ENCODE measurements around the gene PTPRB. TPM values are rescaled to one million over a fixed set of nuclear protein-coding genes. Genes with fewer than 3 reads are reported as not detected.

Gene PTPRB
- total RNA-seq, 6 experiments from 2014 or later, result 12.7 to 35.9 (median 16.9) TPM

- WGBS (ENCODE audit: insufficient coverage, low coverage, low lambda C conversion rate, missing lambda C conversion rate), result 44% methylated on average over 3 of the region's 3 CpGs
- peak in 1 of 4 donors; percentile 39 for ATAC-seq
- intact Hi-C loops (cut with DNase I), result no loop called here
Observed at GRCh38 chr12:70670948-70671347, 33.7 kb upstream of the PTPRB start.

DNA sequence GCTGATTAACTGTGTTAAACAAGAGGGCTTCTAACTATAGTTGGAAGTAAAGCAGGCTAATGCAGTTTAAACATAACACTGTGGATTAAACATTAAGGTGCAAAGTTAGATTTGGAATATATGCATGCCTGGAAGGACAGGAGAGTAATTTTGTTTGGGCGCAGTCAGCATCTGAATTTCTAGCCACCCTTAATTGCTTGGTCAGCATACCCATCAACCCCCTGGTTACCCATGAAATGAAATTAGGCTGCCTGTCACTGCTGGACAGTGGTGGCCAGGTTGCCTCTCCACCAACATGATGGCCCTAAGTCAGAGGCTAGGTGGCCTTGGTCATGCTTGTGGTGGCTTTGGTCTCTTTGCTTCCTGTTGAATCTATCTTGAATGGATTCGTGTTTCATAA is 30.0 kb upstream of the PTPRB start:
- TF ChIP-seq CTCF (IDR thresholded peaks at IDR 0.05) (no peak), POLR2A (IDR thresholded peaks at IDR 0.05) (no peak)
- ATAC-seq (no peak), DNase-seq (no peak)
- Histone ChIP-seq H3K4me1 (no peaks in the 10 kb centered on the region), H3K27ac (no peak overlapping the region), H3K4me3 (no peak overlapping the region), H3K36me3 (no peaks in the 10 kb centered on the region), H3K27me3 (no peaks in the 10 kb centered on the region), H3K9me3 (no peaks in the 10 kb centered on the region)
- 35% methylated on average over 2 of the region's 2 CpGs for WGBS (ENCODE audit: insufficient coverage, low coverage, low lambda C conversion rate, missing lambda C conversion rate)
- intact Hi-C loops (cut with DNase I), result no loop called here

More at GRCh38 chr12:70670948-70671347, 33.7 kb upstream of the PTPRB start:
- H3K27me3 ChIP-seq, result no peaks in the 10 kb centered on the region
- no peak for DNase-seq
- no peak overlapping the region for H3K27ac ChIP-seq
- H3K4me3 ChIP-seq, result no peak overlapping the region
- H3K36me3 ChIP-seq, result no peaks in the 10 kb centered on the region
- no peaks in the 10 kb centered on the region for H3K9me3 ChIP-seq
- no peaks in the 10 kb centered on the region for H3K4me1 ChIP-seq
- TF ChIP-seq POLR2A (IDR thresholded peaks at IDR 0.05), result no peak
- TF ChIP-seq CTCF (IDR thresholded peaks at IDR 0.05), result no peak

GRCh38 chr12:70666364-70666763 is 29.1 kb upstream of the PTPRB start:
- no peak for TF ChIP-seq POLR2A (IDR thresholded peaks at IDR 0.05)
- TF ChIP-seq CTCF (IDR thresholded peaks at IDR 0.05), result no peak
- no peak for ATAC-seq
- H3K4me1 ChIP-seq, result no peaks in the 10 kb centered on the region
- H3K36me3 ChIP-seq, result no peaks in the 10 kb centered on the region
- intact Hi-C loops (cut with DNase I), result no loop called here
- no peaks in the 10 kb centered on the region for H3K9me3 ChIP-seq
- H3K4me3 ChIP-seq, result no peak overlapping the region
- H3K27ac ChIP-seq, result no peak overlapping the region
- DNase-seq, result no peak
- H3K27me3 ChIP-seq, result no peaks in the 10 kb centered on the region
- WGBS (ENCODE audit: insufficient coverage, low coverage, low lambda C conversion rate, missing lambda C conversion rate), result 69% methylated on average over 1 of the region's 1 CpG

DNA sequence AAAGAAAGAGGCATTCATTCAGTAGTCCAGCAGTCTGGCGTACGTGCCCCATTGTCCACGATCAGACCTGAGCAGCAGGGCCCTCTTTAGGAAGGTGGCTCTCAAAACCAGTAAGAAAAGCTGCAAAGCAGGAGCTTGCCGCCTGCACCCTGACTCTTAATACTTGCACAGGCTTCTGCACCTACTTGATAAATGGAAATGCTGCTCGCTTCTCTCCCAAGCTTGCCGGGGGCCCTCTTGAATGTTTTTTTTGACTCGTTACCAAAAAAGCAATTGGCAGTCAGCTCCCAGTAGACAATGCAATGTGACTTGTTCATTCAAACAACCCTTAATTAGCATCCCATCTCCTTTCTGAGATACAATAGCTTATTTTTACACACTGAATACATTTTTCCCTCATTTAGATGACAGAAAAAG is 27.2 kb upstream of the PTPRB start:
- Histone ChIP-seq H3K4me3 (no peak overlapping the region), H3K27me3 (no peaks in the 10 kb centered on the region), H3K27ac (no peak overlapping the region), H3K4me1 (no peaks in the 10 kb centered on the region), H3K9me3 (no peaks in the 10 kb centered on the region), H3K36me3 (no peaks in the 10 kb centered on the region)
- ATAC-seq, result no peak
- 19% methylated on average over 6 of the region's 7 CpGs for WGBS (ENCODE audit: insufficient coverage, low coverage, low lambda C conversion rate, missing lambda C conversion rate)
- DNase-seq, result no peak
- intact Hi-C loops (cut with DNase I), result no loop called here
- no peak for TF ChIP-seq POLR2A (IDR thresholded peaks at IDR 0.05)
- no peak for TF ChIP-seq CTCF (IDR thresholded peaks at IDR 0.05)

DNA sequence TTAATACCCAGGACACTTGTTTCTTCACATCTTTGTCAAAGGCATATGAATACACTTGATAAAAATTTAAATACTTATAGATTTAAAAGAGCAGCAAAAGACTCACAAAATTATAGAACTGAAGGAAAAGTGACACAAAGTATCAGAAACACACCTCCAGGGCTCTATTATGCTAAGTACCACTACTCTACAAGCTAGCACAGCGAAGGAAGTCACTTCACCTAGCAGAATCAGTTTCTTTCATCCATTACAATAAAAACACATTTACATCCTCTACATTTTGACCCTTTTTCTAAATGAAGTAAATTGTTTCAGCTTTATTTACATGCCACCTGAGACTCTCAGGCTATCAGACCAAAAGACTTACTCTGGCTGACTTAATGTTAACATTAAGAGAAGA is 26.6 kb upstream of the PTPRB start:
- Histone ChIP-seq H3K9me3 (no peaks in the 10 kb centered on the region), H3K27me3 (no peaks in the 10 kb centered on the region), H3K4me1 (no peaks in the 10 kb centered on the region), H3K4me3 (no peak overlapping the region), H3K27ac (no peak overlapping the region), H3K36me3 (no peaks in the 10 kb centered on the region)
- 76% methylated on average over 1 of the region's 1 CpG for WGBS (ENCODE audit: insufficient coverage, low coverage, low lambda C conversion rate, missing lambda C conversion rate)
- DNase-seq, result no peak
- intact Hi-C loops (cut with DNase I), result no loop called here
- ATAC-seq, result no peak
- TF ChIP-seq POLR2A (IDR thresholded peaks at IDR 0.05) (no peak), CTCF (IDR thresholded peaks at IDR 0.05) (no peak)
